Smooth muscle cell (in vitro differentiated cells): ENCODE data around the gene DUSP10. TPM values are rescaled to one million over a fixed set of nuclear protein-coding genes. Genes with fewer than 3 reads are reported as not detected.

ENCODE experiments used
- DNase-seq: peaks from one replicate; lab custom pipeline; 2025; ENCODE audit not compliant: unreplicated experiment; lab: John Stamatoyannopoulos, UW
- H2AFZ ChIP-seq: fragments of 200-600 bp; sonication (generic); 2 replicates; pipeline ENCODE4 v1.6.0; 2016; ENCODE audit warnings: antibody characterized with exemption, low read depth, mild to moderate bottlenecking
- H3F3A ChIP-seq: fragments of 200-600 bp; sonication (generic); 2 replicates; pipeline ENCODE4 v1.6.0; 2017; ENCODE audit warnings: antibody characterized with exemption, low read depth
- H3K27ac ChIP-seq: fragments of 200-600 bp; sonication (generic); 2 replicates; pipeline ENCODE4 v1.5.1; 2016; ENCODE audit warnings: low read depth, mild to moderate bottlenecking
- H3K27me3 ChIP-seq: fragments of 200-600 bp; sonication (generic); 2 replicates; pipeline ENCODE4 v1.6.1; 2016; ENCODE audit warnings: low read depth, mild to moderate bottlenecking
- H3K36me3 ChIP-seq: fragments of 200-600 bp; sonication (generic); 2 replicates; pipeline ENCODE4 v1.5.1; 2016; ENCODE audit warnings: low read depth
- H3K4me1 ChIP-seq: fragments of 200-600 bp; sonication (generic); 2 replicates; pipeline ENCODE4 v1.5.1; 2016; ENCODE audit warnings: low read depth
- H3K4me2 ChIP-seq: fragments of 200-600 bp; sonication (generic); 2 replicates; pipeline ENCODE4 v1.6.0; 2016; ENCODE audit warnings: mild to moderate bottlenecking
- H3K4me3 ChIP-seq: fragments of 200-600 bp; sonication (generic); 2 replicates; pipeline ENCODE4 v1.5.1; 2016; ENCODE audit warnings: mild to moderate bottlenecking
- H3K79me2 ChIP-seq: fragments of 200-600 bp; sonication (generic); 2 replicates; pipeline ENCODE4 v1.6.0; 2016; ENCODE audit warnings: low read depth, mild to moderate bottlenecking
- H3K9ac ChIP-seq: fragments of 200-600 bp; sonication (generic); 2 replicates; pipeline ENCODE4 v1.6.0; 2016; ENCODE audit warnings: low read depth
- H3K9me3 ChIP-seq: fragments of 200-600 bp; sonication (generic); replicated peaks from 2 replicates; pipeline ENCODE4 v1.5.1; 2016; ENCODE audit warnings: low read depth
- H4K20me1 ChIP-seq: fragments of 200-600 bp; sonication (generic); 2 replicates; pipeline ENCODE4 v1.6.0; 2016; ENCODE audit warnings: low read depth
- WGBS: methylation state at CpG from one replicate; pipeline ENCODE4 v1.1.7; 2016; ENCODE audit warnings: low lambda C conversion rate; 5-methylcytosine and 5-hydroxymethylcytosine counted together
- polyA plus RNA-seq: library from polyadenylated mRNA; unstranded; fragments of >200 nt; fragmentation: Nextera tagmentation; extraction: Ambion mirVana; gene quantifications from 2 replicates; pipeline ENCODE4 v1.2.1, GENCODE V29; 2016
- total RNA-seq: library from RNA; depleted of rRNA; stranded (reverse); fragments of >200 nt; gene quantifications from 2 replicates; pipeline ENCODE4 v1.2.3, GENCODE V29; 2014
- TF ChIP-seq, protein P1 (sequence below): fragments of 200-600 bp; sonication (generic); IDR thresholded peaks from 2 replicates; pipeline ENCODE4 v1.5.1; 2017; ENCODE audit warnings: borderline replicate concordance, mild to moderate bottlenecking, antibody characterized with exemption; ENCODE audit not compliant: insufficient read depth, poor library complexity, severe bottlenecking

The DUSP10 gene
- total and polyA plus RNA-seq, 2 experiments from 2014 or later, result 49.7 to 104 TPM

DNA sequence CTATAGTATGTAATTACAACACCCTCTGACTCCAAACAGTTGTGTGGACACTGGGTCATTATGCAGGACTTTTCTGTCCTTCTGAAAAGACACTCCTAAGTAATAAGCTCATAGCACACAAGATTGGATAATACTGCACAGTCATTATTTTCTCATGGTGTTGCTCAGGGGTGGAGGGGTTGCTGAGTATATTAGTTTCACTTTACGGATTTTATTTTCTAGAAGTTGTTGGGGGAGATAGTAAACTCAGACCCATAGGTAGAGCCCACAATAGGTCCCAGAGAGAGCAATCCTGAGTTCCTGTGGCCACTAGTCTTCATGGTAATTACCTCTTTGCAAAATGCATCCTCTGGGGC lies 53.4 kb downstream of the DUSP10 start:
- no peaks in the 10 kb centered on the region for H3K27me3 ChIP-seq
- H3K9me3 ChIP-seq, result no peaks in the 10 kb centered on the region
- no peaks in the 10 kb centered on the region for H3K79me2 ChIP-seq
- H3K4me3 ChIP-seq, result no peak overlapping the region
- WGBS, result 87% methylated on average over 1 of the region's 1 CpG
- no peaks in the 10 kb centered on the region for H3K36me3 ChIP-seq
- H3K9ac ChIP-seq, result no peak overlapping the region
- TF ChIP-seq, protein P1, sequence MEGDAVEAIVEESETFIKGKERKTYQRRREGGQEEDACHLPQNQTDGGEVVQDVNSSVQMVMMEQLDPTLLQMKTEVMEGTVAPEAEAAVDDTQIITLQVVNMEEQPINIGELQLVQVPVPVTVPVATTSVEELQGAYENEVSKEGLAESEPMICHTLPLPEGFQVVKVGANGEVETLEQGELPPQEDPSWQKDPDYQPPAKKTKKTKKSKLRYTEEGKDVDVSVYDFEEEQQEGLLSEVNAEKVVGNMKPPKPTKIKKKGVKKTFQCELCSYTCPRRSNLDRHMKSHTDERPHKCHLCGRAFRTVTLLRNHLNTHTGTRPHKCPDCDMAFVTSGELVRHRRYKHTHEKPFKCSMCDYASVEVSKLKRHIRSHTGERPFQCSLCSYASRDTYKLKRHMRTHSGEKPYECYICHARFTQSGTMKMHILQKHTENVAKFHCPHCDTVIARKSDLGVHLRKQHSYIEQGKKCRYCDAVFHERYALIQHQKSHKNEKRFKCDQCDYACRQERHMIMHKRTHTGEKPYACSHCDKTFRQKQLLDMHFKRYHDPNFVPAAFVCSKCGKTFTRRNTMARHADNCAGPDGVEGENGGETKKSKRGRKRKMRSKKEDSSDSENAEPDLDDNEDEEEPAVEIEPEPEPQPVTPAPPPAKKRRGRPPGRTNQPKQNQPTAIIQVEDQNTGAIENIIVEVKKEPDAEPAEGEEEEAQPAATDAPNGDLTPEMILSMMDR, result no peak
- peak overlapping the region; percentile 41 for H3K4me2 ChIP-seq
- no peak for DNase-seq
- H3F3A ChIP-seq, result peaks cover 5% of the 10 kb centered on the region
- H4K20me1 ChIP-seq, result no peaks in the 10 kb centered on the region
- peak overlapping the region; percentile 43 for H3K27ac ChIP-seq
- H2AFZ ChIP-seq, result no peak overlapping the region
- H3K4me1 ChIP-seq, result no peaks in the 10 kb centered on the region

DNA sequence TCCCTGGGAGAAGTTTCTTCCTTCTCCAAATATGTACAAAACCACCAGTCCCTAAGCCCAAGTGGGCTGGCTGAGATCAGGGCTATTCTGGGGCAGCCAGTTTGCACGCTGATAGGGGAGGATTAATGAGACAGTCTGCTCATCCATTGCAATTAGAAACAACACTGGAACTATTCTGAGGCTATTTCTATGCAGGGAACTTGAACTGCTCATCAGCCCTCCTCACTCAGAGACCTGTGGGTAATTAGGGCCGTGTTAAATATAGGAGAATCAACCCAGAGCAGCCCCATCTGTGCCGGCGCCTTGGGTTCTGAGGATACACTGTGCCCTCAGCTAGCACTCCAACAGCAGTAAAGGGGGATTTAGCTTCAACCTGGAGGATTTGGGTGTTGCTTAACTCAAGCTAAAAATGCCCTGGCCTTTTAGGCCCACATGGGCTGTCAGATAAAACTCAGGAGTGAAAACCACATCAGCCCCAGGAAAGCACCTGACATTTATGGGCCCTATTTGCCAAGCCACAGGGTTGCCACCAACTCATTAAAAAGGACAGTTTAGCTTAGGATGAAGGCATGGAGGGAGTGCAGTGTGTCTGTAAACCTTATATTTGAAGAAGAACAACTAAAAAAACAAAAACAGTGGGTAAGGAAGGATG lies 53.9 kb downstream of the DUSP10 start:
- no peaks in the 10 kb centered on the region for H3K9me3 ChIP-seq
- no peak overlapping the region for H3K9ac ChIP-seq
- H3K27me3 ChIP-seq, result no peaks in the 10 kb centered on the region
- H3K4me2 ChIP-seq, result peak overlapping the region; percentile 41
- H3F3A ChIP-seq, result peaks cover 5% of the 10 kb centered on the region
- H2AFZ ChIP-seq, result no peak overlapping the region
- H3K4me3 ChIP-seq, result no peak overlapping the region
- H4K20me1 ChIP-seq, result no peaks in the 10 kb centered on the region
- peak overlapping the region; percentile 43 for H3K27ac ChIP-seq
- H3K36me3 ChIP-seq, result no peaks in the 10 kb centered on the region
- TF ChIP-seq, protein P1, result no peak
- H3K4me1 ChIP-seq, result no peaks in the 10 kb centered on the region
- no peaks in the 10 kb centered on the region for H3K79me2 ChIP-seq
- DNase-seq, result no peak
- 39% methylated on average over 4 of the region's 4 CpGs for WGBS

DNA sequence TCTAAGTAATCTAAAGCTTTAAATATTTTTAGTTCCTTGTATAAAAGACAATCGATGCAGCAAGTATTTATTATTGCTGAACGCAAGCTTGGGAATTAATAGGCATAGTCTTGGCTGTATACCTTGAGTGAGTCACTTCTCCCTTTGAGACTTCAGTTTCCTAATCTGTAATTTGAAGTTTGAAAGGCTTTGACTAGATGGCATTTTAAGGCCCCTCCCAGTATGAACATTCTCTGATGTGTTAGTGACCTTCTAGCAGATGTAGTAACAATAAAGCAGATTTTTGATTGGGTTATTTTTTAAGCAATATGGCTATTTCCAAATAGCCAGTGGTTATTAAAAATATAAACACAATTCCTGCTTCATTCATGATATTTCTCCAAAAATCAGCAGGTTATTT lies 58.2 kb downstream of the DUSP10 start:
- H4K20me1 ChIP-seq, result no peaks in the 10 kb centered on the region
- TF ChIP-seq, protein P1, result no peak
- peaks cover 4% of the 10 kb centered on the region for H3K36me3 ChIP-seq
- H3K4me3 ChIP-seq, result no peak overlapping the region
- H3K4me2 ChIP-seq, result no peak overlapping the region
- no peak overlapping the region for H3K9ac ChIP-seq
- peaks cover 3% of the 10 kb centered on the region for H3F3A ChIP-seq
- WGBS, result 71% methylated on average over 2 of the region's 2 CpGs
- no peak overlapping the region for H2AFZ ChIP-seq
- no peak for DNase-seq
- peaks cover 8% of the 10 kb centered on the region for H3K9me3 ChIP-seq
- H3K79me2 ChIP-seq, result no peaks in the 10 kb centered on the region
- no peaks in the 10 kb centered on the region for H3K4me1 ChIP-seq
- H3K27me3 ChIP-seq, result no peaks in the 10 kb centered on the region
- H3K27ac ChIP-seq, result no peak overlapping the region

DNA sequence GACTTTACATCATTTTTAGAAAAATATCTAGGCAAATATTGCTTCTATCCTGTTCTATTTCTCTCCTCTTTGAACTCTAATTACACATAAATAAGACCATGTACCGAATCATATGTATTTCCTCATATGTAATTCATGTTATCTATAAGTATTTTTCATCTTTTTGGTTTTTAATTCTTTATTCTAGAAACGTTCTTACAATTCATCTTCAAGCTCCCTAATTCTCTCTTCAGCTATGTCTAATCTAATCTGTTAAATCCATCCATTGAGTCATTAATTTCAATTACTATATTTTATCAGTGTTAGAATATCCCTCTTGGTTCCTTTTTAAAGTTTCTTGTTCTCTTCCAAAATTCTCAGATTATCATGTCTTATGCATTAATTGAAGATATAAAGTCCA lies 61.8 kb downstream of the DUSP10 start:
- no peak overlapping the region for H3K27ac ChIP-seq
- no peaks in the 10 kb centered on the region for H3F3A ChIP-seq
- H3K4me3 ChIP-seq, result no peak overlapping the region
- no peak overlapping the region for H3K4me2 ChIP-seq
- H3K9ac ChIP-seq, result no peak overlapping the region
- no peaks in the 10 kb centered on the region for H3K79me2 ChIP-seq
- H3K36me3 ChIP-seq, result peaks cover 4% of the 10 kb centered on the region
- TF ChIP-seq, protein P1, result no peak
- H2AFZ ChIP-seq, result no peak overlapping the region
- H3K9me3 ChIP-seq, result peaks cover 8% of the 10 kb centered on the region
- H4K20me1 ChIP-seq, result no peaks in the 10 kb centered on the region
- 88% methylated on average over 2 of the region's 2 CpGs for WGBS
- DNase-seq, result no peak
- no peaks in the 10 kb centered on the region for H3K4me1 ChIP-seq
- H3K27me3 ChIP-seq, result no peaks in the 10 kb centered on the region
